ENCODE data around the gene GCSAM.
A peak's percentile ranks its signal among the peaks of the same experiment; 100 is the strongest.

The GCSAM gene

DNA sequence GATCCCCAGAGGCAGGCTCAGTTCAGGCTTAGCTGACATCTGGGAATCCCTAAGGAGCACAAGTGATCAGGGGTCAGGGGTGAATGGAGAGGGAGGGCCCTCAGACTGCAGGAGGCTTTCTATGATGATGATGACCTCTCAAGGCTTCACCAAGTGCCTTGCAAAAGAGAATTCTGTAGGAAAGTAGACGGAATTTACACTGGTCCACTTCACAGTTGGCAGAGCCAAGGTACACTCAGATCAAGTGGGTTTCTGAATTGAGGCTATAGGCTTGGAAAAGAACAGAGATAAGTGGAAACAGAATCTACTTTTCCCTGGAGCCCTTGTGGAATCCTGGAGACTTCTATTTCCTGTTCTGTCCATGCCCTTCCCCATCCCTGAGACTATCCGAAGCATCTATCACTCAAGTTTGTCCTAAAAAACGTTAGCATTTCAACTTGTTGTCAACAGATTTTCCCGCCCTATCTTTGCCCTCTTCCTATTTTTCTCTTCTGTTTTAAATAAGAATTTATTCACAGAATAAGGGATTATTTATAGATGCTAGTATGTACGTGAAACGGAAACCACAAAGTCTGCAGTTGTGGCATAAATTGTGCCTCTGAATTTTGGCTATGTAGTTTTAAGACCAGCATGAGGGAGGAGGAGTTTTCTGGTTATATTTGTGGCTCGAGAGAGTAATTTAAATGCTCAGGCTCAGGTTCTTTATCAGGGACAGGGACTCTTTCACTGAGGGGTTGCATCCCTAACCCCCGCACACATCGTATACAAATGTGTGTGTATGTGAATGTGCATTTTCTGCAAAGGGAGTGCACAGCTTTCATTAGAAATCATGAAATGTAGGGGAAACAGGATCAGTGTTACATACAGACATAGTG lies 12.8 kb downstream of the GCSAM start:
- Histone ChIP-seq H3K9me3 (ENCODE audit: control insufficient read depth, insufficient read depth, low read length) (no peaks in the 10 kb centered on the region), H3K27ac (ENCODE audit: low read length) (no peak overlapping the region), H3K27me3 (ENCODE audit: control insufficient read depth, insufficient read depth, low read length) (no peaks in the 10 kb centered on the region), H3K4me3 (ENCODE audit: low read length) (no peak overlapping the region), H3K4me1 (ENCODE audit: control insufficient read depth, insufficient read depth, low read length) (no peaks in the 10 kb centered on the region), H3K36me3 (ENCODE audit: control insufficient read depth, insufficient read depth, low read length) (no peaks in the 10 kb centered on the region)
- WGBS (ENCODE audit: insufficient coverage, insufficient read length) = no CpG with 5 or more reads among the region's 9 CpGs
- no peak for DNase-seq (ENCODE audit: low read depth, low spot score)

DNA sequence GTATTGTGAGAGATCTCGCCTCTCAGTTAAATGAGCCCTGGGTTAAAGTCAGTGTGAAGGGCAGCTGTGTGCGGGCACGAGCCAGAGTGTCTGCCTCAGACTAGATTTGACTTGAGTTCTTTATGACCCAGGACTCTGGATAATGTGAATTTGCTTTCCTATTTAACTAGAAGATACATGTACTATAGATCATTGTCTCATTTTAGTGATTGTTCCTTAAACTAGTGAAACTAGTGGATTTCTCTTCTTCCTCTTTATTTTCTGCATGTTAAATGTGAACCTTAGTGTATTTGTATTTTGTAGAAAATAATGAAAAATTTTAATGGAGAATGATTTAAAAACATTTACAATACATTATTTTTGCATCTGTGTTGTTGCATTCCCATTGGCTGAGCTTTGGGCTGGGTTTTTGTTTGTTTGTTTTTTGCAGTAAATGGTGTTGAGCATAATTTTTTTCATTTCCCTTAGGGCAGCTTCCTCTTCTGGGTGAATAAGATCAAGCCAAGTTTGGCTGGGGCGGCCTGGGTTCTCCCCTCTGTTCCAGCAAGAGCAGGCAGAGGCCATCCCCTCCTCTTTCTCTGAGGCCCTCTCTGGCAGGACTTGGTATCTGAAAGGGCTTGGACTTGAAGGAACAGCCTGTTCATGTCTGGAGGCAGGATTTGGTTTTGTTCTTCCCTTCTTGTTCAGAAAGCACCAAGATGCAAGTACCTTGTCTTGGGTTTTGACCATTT lies 15.0 kb downstream of the GCSAM start:
- WGBS (ENCODE audit: insufficient coverage, insufficient read length) = no CpG with 5 or more reads among the region's 4 CpGs
- Histone ChIP-seq H3K9me3 (ENCODE audit: control insufficient read depth, insufficient read depth, low read length) (no peaks in the 10 kb centered on the region), H3K36me3 (ENCODE audit: control insufficient read depth, insufficient read depth, low read length) (no peaks in the 10 kb centered on the region), H3K4me3 (ENCODE audit: low read length) (no peak overlapping the region), H3K27me3 (ENCODE audit: control insufficient read depth, insufficient read depth, low read length) (no peaks in the 10 kb centered on the region), H3K4me1 (ENCODE audit: control insufficient read depth, insufficient read depth, low read length) (no peaks in the 10 kb centered on the region), H3K27ac (ENCODE audit: low read length) (no peak overlapping the region)
- DNase-seq (ENCODE audit: low read depth, low spot score) = no peak

DNA sequence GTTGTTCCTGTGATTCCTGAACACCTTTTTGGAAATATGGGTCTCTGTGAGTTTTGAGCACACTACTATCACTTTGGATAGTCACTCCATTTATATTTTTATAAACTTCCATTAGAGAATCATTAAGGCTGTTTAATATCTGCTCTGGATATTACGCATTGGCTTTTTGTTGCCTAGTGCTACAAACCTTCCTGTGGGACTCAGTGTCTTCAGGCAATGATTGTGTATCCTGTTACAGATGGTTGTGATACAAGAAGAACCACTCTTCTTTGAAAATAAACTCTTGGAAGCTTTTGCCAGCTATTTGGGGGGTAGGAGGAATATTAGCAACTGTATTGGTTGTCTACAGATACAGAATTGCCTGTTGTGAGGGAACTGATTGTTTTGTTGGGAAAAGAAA lies 15.6 kb downstream of the GCSAM start:
- no peaks in the 10 kb centered on the region for H3K9me3 ChIP-seq (ENCODE audit: control insufficient read depth, insufficient read depth, low read length)
- H3K36me3 ChIP-seq (ENCODE audit: control insufficient read depth, insufficient read depth, low read length) = no peaks in the 10 kb centered on the region
- no peak overlapping the region for H3K27ac ChIP-seq (ENCODE audit: low read length)
- H3K27me3 ChIP-seq (ENCODE audit: control insufficient read depth, insufficient read depth, low read length) = no peaks in the 10 kb centered on the region
- H3K4me1 ChIP-seq (ENCODE audit: control insufficient read depth, insufficient read depth, low read length) = no peaks in the 10 kb centered on the region
- DNase-seq (ENCODE audit: low read depth, low spot score) = no peak
- H3K4me3 ChIP-seq (ENCODE audit: low read length) = no peak overlapping the region
- no CpG with 5 or more reads among the region's 1 CpG for WGBS (ENCODE audit: insufficient coverage, insufficient read length)

DNA sequence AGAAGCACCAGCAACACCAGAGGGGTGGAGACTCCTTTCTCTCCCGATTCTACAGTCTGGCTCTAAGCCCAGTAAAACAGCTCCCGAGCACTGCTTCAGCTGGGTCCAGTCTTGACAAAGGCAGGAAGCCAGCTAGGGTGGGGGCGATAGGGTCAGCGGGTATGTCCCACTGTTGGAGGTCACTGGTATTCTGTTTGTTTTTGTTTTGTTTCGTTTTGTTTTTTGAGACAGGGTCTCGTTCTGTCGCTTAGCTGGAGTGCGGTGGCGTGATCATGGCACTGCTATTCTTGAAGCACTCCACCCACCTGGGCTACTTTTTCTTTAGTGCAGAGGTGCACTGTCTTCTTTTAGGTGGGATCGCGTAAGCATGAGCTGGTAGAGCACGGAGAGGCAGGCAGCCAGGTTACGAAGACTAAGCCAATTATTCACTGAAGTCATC lies 16.3 kb downstream of the GCSAM start:
- no peak overlapping the region for H3K4me3 ChIP-seq (ENCODE audit: low read length)
- no peaks in the 10 kb centered on the region for H3K4me1 ChIP-seq (ENCODE audit: control insufficient read depth, insufficient read depth, low read length)
- no peaks in the 10 kb centered on the region for H3K9me3 ChIP-seq (ENCODE audit: control insufficient read depth, insufficient read depth, low read length)
- H3K36me3 ChIP-seq (ENCODE audit: control insufficient read depth, insufficient read depth, low read length) = no peaks in the 10 kb centered on the region
- WGBS (ENCODE audit: insufficient coverage, insufficient read length) = no CpG with 5 or more reads among the region's 13 CpGs
- no peaks in the 10 kb centered on the region for H3K27me3 ChIP-seq (ENCODE audit: control insufficient read depth, insufficient read depth, low read length)
- no peak overlapping the region for H3K27ac ChIP-seq (ENCODE audit: low read length)
- no peak for DNase-seq (ENCODE audit: low read depth, low spot score)

DNA sequence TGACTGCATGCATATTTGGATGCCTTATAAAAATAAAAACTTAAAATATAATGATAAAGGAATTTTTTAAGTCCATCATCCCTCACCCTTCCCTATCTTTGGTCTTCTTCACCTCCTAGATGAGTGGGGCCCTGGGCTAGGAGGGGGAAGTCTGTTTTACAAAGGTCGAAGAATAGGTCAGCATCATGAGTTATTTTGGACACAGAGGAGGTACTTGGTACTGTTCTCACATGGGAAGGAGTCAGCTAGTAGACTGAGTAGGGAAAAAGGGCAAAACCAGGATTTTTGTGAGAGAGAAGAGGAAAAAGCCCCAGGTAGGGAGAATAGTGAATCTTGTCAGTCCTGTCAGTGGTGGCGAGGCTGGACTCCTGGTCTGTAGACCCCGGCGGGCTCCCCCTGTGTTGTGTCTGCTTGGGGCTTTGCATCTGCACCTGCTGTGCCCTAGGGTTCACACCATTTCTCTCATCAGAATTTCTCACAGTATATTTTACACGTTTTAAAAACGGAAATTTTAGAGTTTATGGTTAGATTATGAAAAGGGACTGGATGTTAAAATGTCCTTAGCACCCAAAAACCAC lies 17.2 kb downstream of the GCSAM start:
- Histone ChIP-seq H3K4me3 (ENCODE audit: low read length) (no peak overlapping the region), H3K36me3 (ENCODE audit: control insufficient read depth, insufficient read depth, low read length) (no peaks in the 10 kb centered on the region), H3K9me3 (ENCODE audit: control insufficient read depth, insufficient read depth, low read length) (no peaks in the 10 kb centered on the region), H3K4me1 (ENCODE audit: control insufficient read depth, insufficient read depth, low read length) (no peaks in the 10 kb centered on the region), H3K27ac (ENCODE audit: low read length) (no peak overlapping the region), H3K27me3 (ENCODE audit: control insufficient read depth, insufficient read depth, low read length) (no peaks in the 10 kb centered on the region)
- DNase-seq (ENCODE audit: low read depth, low spot score) = no peak
- WGBS (ENCODE audit: insufficient coverage, insufficient read length) = no CpG with 5 or more reads among the region's 6 CpGs

DNA sequence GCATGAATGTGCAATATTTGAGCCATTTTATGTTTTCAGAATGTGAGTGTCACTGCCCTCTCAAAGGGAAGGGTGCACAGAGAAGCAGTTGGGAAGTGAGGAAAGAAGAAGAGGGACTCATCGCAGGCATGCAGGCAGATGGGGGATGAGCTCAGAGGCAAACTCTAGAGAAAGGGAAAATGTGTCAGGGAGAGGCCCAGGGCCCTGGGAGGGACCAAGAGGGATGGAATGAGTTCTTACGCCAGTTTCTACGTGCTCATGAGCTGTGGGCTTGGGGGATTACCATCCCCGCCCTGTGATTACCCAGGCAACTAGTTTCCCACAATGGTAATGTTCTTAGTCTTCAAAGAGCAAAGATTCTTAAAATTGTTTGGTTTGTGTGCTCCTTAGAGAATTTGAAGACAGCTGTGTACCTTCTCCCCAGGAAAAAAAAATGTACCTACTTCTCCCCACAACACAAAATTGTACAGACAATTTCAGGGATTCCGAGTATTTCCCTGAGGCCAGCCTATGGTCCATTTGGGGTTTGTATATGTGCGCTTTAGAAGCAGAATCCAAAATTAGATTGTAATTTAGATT lies 17.8 kb downstream of the GCSAM start:
- Histone ChIP-seq H3K4me3 (ENCODE audit: low read length) (no peak overlapping the region), H3K9me3 (ENCODE audit: control insufficient read depth, insufficient read depth, low read length) (no peaks in the 10 kb centered on the region), H3K27ac (ENCODE audit: low read length) (no peak overlapping the region), H3K4me1 (ENCODE audit: control insufficient read depth, insufficient read depth, low read length) (no peaks in the 10 kb centered on the region), H3K27me3 (ENCODE audit: control insufficient read depth, insufficient read depth, low read length) (no peaks in the 10 kb centered on the region), H3K36me3 (ENCODE audit: control insufficient read depth, insufficient read depth, low read length) (no peaks in the 10 kb centered on the region)
- DNase-seq (ENCODE audit: low read depth, low spot score) = no peak
- no CpG with 5 or more reads among the region's 6 CpGs for WGBS (ENCODE audit: insufficient coverage, insufficient read length)

DNA sequence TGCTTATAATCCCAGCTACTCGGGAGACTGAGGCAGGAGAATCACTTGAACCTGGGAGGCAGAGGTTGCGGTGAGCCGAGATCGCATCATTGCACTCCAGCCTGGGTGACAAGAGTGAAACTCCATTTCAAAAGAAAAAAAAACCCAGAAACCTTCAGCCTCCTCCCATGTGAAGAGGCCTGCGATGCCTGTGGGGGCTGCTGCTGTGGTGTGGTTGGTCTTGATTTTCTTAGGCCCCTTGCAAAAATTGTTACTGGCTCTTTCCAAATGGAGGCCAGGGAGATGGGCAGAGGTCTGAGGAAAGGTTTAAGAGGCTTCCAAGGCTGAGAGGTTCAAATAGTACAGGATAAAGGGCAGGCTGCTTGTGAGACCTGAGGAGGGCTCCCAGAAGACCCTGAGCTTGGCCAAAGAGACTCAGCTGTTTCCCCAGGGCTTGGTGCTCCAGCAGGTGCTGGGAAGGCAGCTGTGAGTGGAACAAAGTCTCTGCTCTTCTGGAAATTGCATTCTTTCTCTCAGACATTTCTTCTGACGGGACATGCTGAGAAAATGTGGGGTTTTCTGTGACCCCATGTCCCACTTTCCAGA lies 18.4 kb downstream of the GCSAM start:
- no peak overlapping the region for H3K4me3 ChIP-seq (ENCODE audit: low read length)
- WGBS (ENCODE audit: insufficient coverage, insufficient read length) = no CpG with 5 or more reads among the region's 6 CpGs
- H3K27me3 ChIP-seq (ENCODE audit: control insufficient read depth, insufficient read depth, low read length) = no peaks in the 10 kb centered on the region
- DNase-seq (ENCODE audit: low read depth, low spot score) = no peak
- no peak overlapping the region for H3K27ac ChIP-seq (ENCODE audit: low read length)
- no peaks in the 10 kb centered on the region for H3K36me3 ChIP-seq (ENCODE audit: control insufficient read depth, insufficient read depth, low read length)
- H3K9me3 ChIP-seq (ENCODE audit: control insufficient read depth, insufficient read depth, low read length) = no peaks in the 10 kb centered on the region
- no peaks in the 10 kb centered on the region for H3K4me1 ChIP-seq (ENCODE audit: control insufficient read depth, insufficient read depth, low read length)

DNA sequence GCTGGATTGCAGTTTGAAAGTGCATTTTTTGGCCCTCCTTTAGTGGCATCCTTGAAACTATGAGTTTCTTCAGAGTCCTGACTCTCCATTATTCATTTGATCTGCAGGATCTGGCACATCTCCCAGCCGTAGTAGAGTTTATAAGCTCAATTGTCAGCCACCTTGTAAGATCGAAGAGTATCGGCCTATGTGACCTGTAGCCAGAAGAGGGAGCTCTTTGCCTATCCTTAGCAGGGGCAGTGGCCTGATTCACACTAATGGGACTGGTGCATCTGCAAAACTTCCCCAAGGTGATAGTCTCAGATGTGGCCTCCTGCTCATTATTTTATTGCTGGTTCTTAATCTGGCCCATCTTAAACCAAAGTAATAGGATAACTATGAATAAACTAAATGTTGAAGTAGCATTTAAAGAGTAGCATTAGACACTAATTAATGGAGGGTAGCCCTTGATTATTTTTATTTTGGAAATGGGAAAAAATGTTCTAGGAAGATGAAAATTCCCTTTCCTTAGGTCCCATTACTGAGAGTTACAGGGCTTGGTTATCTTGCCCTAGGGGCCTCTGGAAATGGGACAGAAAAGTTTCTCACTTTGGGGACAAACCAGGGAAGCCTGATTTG lies 21.2 kb downstream of the GCSAM start:
- peak; percentile 58 for DNase-seq (ENCODE audit: low read depth, low spot score)
- H3K4me1 ChIP-seq (ENCODE audit: control insufficient read depth, insufficient read depth, low read length) = no peaks in the 10 kb centered on the region; the same call in 1 of the 2 replicates
- H3K27ac ChIP-seq (ENCODE audit: low read length) = no peak overlapping the region
- H3K36me3 ChIP-seq (ENCODE audit: control insufficient read depth, insufficient read depth, low read length) = no peaks in the 10 kb centered on the region
- no CpG with 5 or more reads among the region's 3 CpGs for WGBS (ENCODE audit: insufficient coverage, insufficient read length)
- no peaks in the 10 kb centered on the region for H3K27me3 ChIP-seq (ENCODE audit: control insufficient read depth, insufficient read depth, low read length)
- no peak overlapping the region for H3K4me3 ChIP-seq (ENCODE audit: low read length)
- no peaks in the 10 kb centered on the region for H3K9me3 ChIP-seq (ENCODE audit: control insufficient read depth, insufficient read depth, low read length)

DNA sequence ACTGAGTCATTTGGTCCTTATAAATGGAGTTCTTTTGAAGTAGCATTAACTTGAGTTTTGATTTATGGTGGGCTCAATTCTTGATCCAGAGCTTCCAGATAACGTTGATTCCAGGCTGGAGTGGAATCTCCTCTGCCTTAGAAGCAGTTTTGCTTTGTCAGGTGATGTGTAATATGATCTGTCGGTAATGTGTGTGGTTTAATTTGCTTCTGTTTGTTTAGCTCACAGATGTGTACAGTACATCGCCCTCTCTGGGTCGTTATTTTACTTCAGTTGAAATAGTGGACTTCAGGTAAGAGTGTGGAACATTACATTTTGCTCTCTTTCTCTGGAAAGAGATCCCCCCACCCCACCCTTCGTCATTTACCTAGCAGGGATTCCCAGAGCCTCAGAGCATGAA lies 23.7 kb downstream of the GCSAM start:
- Histone ChIP-seq H3K36me3 (ENCODE audit: control insufficient read depth, insufficient read depth, low read length) (no peaks in the 10 kb centered on the region), H3K9me3 (ENCODE audit: control insufficient read depth, insufficient read depth, low read length) (no peaks in the 10 kb centered on the region), H3K27me3 (ENCODE audit: control insufficient read depth, insufficient read depth, low read length) (no peaks in the 10 kb centered on the region), H3K27ac (ENCODE audit: low read length) (no peak overlapping the region), H3K4me3 (ENCODE audit: low read length) (no peak overlapping the region), H3K4me1 (ENCODE audit: control insufficient read depth, insufficient read depth, low read length) (no peaks in the 10 kb centered on the region; the same call in 1 of the 2 replicates)
- no CpG with 5 or more reads among the region's 5 CpGs for WGBS (ENCODE audit: insufficient coverage, insufficient read length)
- DNase-seq (ENCODE audit: low read depth, low spot score) = no peak

DNA sequence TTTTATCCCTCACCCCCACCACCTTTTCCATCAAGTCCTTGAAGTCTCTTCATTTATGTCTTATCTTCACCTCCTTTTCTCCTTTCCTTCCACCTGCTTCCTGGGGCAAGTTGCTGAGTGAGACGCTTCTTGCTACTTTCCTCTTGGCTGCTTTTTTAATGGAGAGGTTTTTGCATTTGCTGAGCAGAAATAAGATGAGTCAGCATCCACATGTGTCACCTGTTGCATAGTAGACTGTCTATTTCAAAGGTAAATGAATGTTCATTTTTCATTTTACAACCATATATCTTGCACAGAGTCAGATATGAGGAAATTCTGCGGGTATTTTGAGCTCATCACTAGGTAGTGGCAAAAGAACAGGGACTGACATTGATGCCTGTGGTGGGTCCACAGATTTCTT lies 28.3 kb downstream of the GCSAM start:
- no peaks in the 10 kb centered on the region for H3K36me3 ChIP-seq (ENCODE audit: control insufficient read depth, insufficient read depth, low read length)
- DNase-seq (ENCODE audit: low read depth, low spot score) = no peak
- H3K27me3 ChIP-seq (ENCODE audit: control insufficient read depth, insufficient read depth, low read length) = no peaks in the 10 kb centered on the region
- H3K4me1 ChIP-seq (ENCODE audit: control insufficient read depth, insufficient read depth, low read length) = no peaks in the 10 kb centered on the region; the same call in 1 of the 2 replicates
- WGBS (ENCODE audit: insufficient coverage, insufficient read length) = no CpG with 5 or more reads among the region's 2 CpGs
- H3K27ac ChIP-seq (ENCODE audit: low read length) = no peak overlapping the region
- no peaks in the 10 kb centered on the region for H3K9me3 ChIP-seq (ENCODE audit: control insufficient read depth, insufficient read depth, low read length)
- H3K4me3 ChIP-seq (ENCODE audit: low read length) = no peak overlapping the region

All from iPS DF 6.9 (cell line).